CD4-positive, alpha-beta memory T cell (primary cell): ENCODE data around the gene FEN1. TPM values are rescaled to one million over a fixed set of nuclear protein-coding genes. Genes with fewer than 3 reads are reported as not detected.

Experiments
- CTCF ChIA-PET: fragments of 350-600 bp; sonication (Branson Sonifier 250); formaldehyde crosslinking; loops from one replicate; lab custom pipeline; 2021; ENCODE audit warnings: inconsistent platforms; ENCODE audit not compliant: partially characterized antibody; lab: Charles Lee
- POLR2A ChIA-PET: fragments of 350-600 bp; sonication (Branson Sonifier 250); formaldehyde crosslinking; loops from one replicate; lab custom pipeline; 2021; ENCODE audit not compliant: partially characterized antibody; lab: Charles Lee
- DNase-seq, 5 donors: peaks; one replicate each; pipeline versions ENCODE4 v3.0.0 to v3.0.0-alpha.2; 2020 to 2022; ENCODE audit warnings: mixed read lengths in 1 of 5
- H3K27ac ChIP-seq: one replicate; pipeline ENCODE4 v1.7.0; 2013; ENCODE audit warnings: low read depth, low read length
- H3K27me3 ChIP-seq: 2 replicates; pipeline ENCODE4 v1.7.0; 2013; ENCODE audit warnings: mild to moderate bottlenecking, low read length, moderate library complexity; ENCODE audit not compliant: insufficient read depth
- H3K36me3 ChIP-seq: 2 replicates; pipeline ENCODE4 v1.7.0; 2013; ENCODE audit warnings: mild to moderate bottlenecking, low read length, moderate library complexity; ENCODE audit not compliant: insufficient read depth
- H3K4me1 ChIP-seq: 2 replicates; pipeline ENCODE4 v1.7.0; 2013; ENCODE audit warnings: mild to moderate bottlenecking, low read length, moderate library complexity; ENCODE audit not compliant: insufficient read depth
- H3K4me3 ChIP-seq, 2 donors: one replicate each; pipeline ENCODE4 v1.7.0; 2013; ENCODE audit warnings: low read length in 2 of 2, mild to moderate bottlenecking in 1 of 2
- H3K9me3 ChIP-seq, 2 donors: one replicate each; pipeline ENCODE4 v1.7.0; 2013; ENCODE audit warnings: low read length in 2 of 2, control low read depth in 1 of 2; ENCODE audit not compliant: control insufficient read depth in 1 of 2
- H3K27ac Mint-ChIP-seq, 7 donors: one replicate each; pipeline ENCODE4 v1.8.0; 2020 to 2021; ENCODE audit warnings: mixed read lengths in 7 of 7, mild to moderate bottlenecking in 6 of 7, inconsistent platforms in 3 of 7, moderate library complexity in 3 of 7
- H3K27me3 Mint-ChIP-seq, 2 donors: one replicate each; pipeline ENCODE4 v1.8.0; 2020 to 2021; ENCODE audit warnings: mixed read lengths in 2 of 2
- H3K36me3 Mint-ChIP-seq, 2 donors: one replicate each; pipeline ENCODE4 v1.8.0; 2020 to 2021; ENCODE audit warnings: mixed read lengths in 2 of 2, inconsistent platforms in 1 of 2, mild to moderate bottlenecking in 1 of 2
- H3K4me1 Mint-ChIP-seq, 4 donors: one replicate each; pipeline ENCODE4 v1.8.0; 2020 to 2021; ENCODE audit warnings: mixed read lengths in 4 of 4, mild to moderate bottlenecking in 1 of 4
- H3K4me3 Mint-ChIP-seq, 8 donors: one replicate each; pipeline ENCODE4 v1.8.0; 2020 to 2021; ENCODE audit warnings: mixed read lengths in 8 of 8, mild to moderate bottlenecking in 7 of 8, moderate library complexity in 6 of 8, inconsistent platforms in 3 of 8
- H3K9me3 Mint-ChIP-seq, 8 donors: one replicate each; pipeline ENCODE4 v1.8.0; 2020 to 2021; ENCODE audit warnings: mixed read lengths in 8 of 8, mild to moderate bottlenecking in 5 of 8, inconsistent platforms in 3 of 8, moderate library complexity in 1 of 8
- intact Hi-C: fragments of 100-400 bp; cut with micrococcal nuclease; formaldehyde crosslinking; loops from one replicate; pipeline ENCODE4 v1.15.1; 2023
- polyA plus RNA-seq, 2 donors: library from polyadenylated mRNA; unstranded; fragments of 300-500 nt; fragmentation: Illumina TruSeq; gene quantifications; one replicate each; pipeline ENCODE4 v1.2.3, GENCODE V29; 2021
- total RNA-seq, 2 experiments: library from RNA; stranded (reverse); gene quantifications; one replicate each; pipeline ENCODE4 v1.2.3, GENCODE V29; 2021

The FEN1 gene
- total and polyA plus RNA-seq, 4 experiments from 2014 or later, result 7.4 to 15.4 (median 10.4) TPM

GRCh38 chr11:61795876-61796526 lies 3.3 kb downstream of the FEN1 start:
- peaks cover 0 to 22% of the 10 kb centered on the region in 2 donors for H3K36me3 Mint-ChIP-seq
- peak overlapping the region in 1 of 7 donors; percentile 31 for H3K27ac Mint-ChIP-seq
- H3K4me3 Mint-ChIP-seq, result no peak overlapping the region
- H3K27ac ChIP-seq, result no peak overlapping the region
- H3K27me3 Mint-ChIP-seq, result no peaks in the 10 kb centered on the region
- ChIA-PET CTCF (interaction anchor here (0.9 to 10.0 kb wide), 13 partner anchors 19 to 517 kb away, joined by 3 to 169 read pairs (median 7); partner anchors contain the start of gene FADS1), POLR2A (no interaction called here)
- H3K4me1 Mint-ChIP-seq, result peaks cover 10 to 35% (median 22%) of the 10 kb centered on the region in 4 donors
- intact Hi-C loops, result no loop called here
- H3K36me3 ChIP-seq, result no peaks in the 10 kb centered on the region
- H3K27me3 ChIP-seq, result no peaks in the 10 kb centered on the region
- H3K4me3 ChIP-seq, result no peak overlapping the region
- no peak for DNase-seq
- peaks cover 23% of the 10 kb centered on the region for H3K4me1 ChIP-seq
- H3K9me3 Mint-ChIP-seq, result no peaks in the 10 kb centered on the region
- H3K9me3 ChIP-seq, result no peaks in the 10 kb centered on the region

- ChIA-PET CTCF (interaction anchor here (0.6 to 10.0 kb wide), 38 partner anchors 10 to 1348 kb away, joined by 3 to 169 read pairs (median 6); partner anchors contain the start of genes FADS1 and FADS2), POLR2A (interaction anchor here (0.5 to 2.6 kb wide), 12 partner anchors 10 to 311 kb away, joined by 3 to 21 read pairs (median 5); partner anchors contain the start of gene FADS1)
- Mint-ChIP-seq H3K27me3 (no peaks in the 10 kb centered on the region), H3K9me3 (no peaks in the 10 kb centered on the region), H3K4me3 (no peak overlapping the region), H3K27ac (peak overlapping the region in 6 of 7 donors; percentile 8 to 78 (median 20)), H3K4me1 (peaks cover 3 to 22% (median 13%) of the 10 kb centered on the region in 4 donors), H3K36me3 (peaks cover 0 to 12% of the 10 kb centered on the region in 2 donors)
- intact Hi-C loops, result loop anchor here (1.0 kb wide), 8 partner anchors 18 to 581 kb away; no protein-coding TSS in a partner anchor
- Histone ChIP-seq H3K27ac (no peak overlapping the region), H3K4me3 (no peak overlapping the region), H3K36me3 (no peaks in the 10 kb centered on the region), H3K27me3 (no peaks in the 10 kb centered on the region), H3K4me1 (peaks cover 15% of the 10 kb centered on the region), H3K9me3 (no peaks in the 10 kb centered on the region)
- peak; percentile 67 to 77 (median 73) for DNase-seq
Observed at GRCh38 chr11:61797263-61797944, 4.7 kb downstream of the FEN1 start.

- Histone ChIP-seq H3K9me3 (no peaks in the 10 kb centered on the region), H3K36me3 (no peaks in the 10 kb centered on the region), H3K27ac (no peak overlapping the region), H3K4me1 (peaks cover 5% of the 10 kb centered on the region), H3K27me3 (no peaks in the 10 kb centered on the region), H3K4me3 (no peak overlapping the region)
- Mint-ChIP-seq H3K27me3 (no peaks in the 10 kb centered on the region), H3K36me3 (peaks cover 0 to 7% of the 10 kb centered on the region in 2 donors), H3K9me3 (no peaks in the 10 kb centered on the region), H3K4me3 (no peak overlapping the region), H3K27ac (peak overlapping the region in 1 of 7 donors; percentile 15), H3K4me1 (peaks cover 2 to 6% (median 4%) of the 10 kb centered on the region in 4 donors)
- CTCF ChIA-PET, result interaction anchor here (0.5 to 10.0 kb wide), 9 partner anchors 7 to 401 kb away, joined by 3 to 169 read pairs (median 27); partner anchors contain the start of gene FADS1
- no peak for DNase-seq
- POLR2A ChIA-PET, result no interaction called here
- intact Hi-C loops, result no loop called here
Observed at GRCh38 chr11:61799665-61800284, 7.1 kb downstream of the FEN1 start.

GRCh38 chr11:61800331-61801281 lies 7.9 kb downstream of the FEN1 start:
- Histone ChIP-seq H3K27me3 (no peaks in the 10 kb centered on the region), H3K27ac (no peak overlapping the region), H3K4me1 (peaks cover 5% of the 10 kb centered on the region), H3K9me3 (no peaks in the 10 kb centered on the region), H3K36me3 (no peaks in the 10 kb centered on the region), H3K4me3 (no peak overlapping the region)
- peaks cover 2 to 6% (median 4%) of the 10 kb centered on the region in 4 donors for H3K4me1 Mint-ChIP-seq
- no peak overlapping the region for H3K4me3 Mint-ChIP-seq
- intact Hi-C loops, result no loop called here
- POLR2A ChIA-PET, result no interaction called here
- H3K27me3 Mint-ChIP-seq, result no peaks in the 10 kb centered on the region
- peaks cover 0 to 7% of the 10 kb centered on the region in 2 donors for H3K36me3 Mint-ChIP-seq
- CTCF ChIA-PET, result interaction anchor here (1.0 to 9.4 kb wide), 7 partner anchors 15 to 510 kb away, joined by 4 to 165 read pairs (median 10); partner anchors contain the start of gene FADS1
- peak overlapping the region in 2 of 7 donors; percentile 3 to 69 for H3K27ac Mint-ChIP-seq
- no peak for DNase-seq
- H3K9me3 Mint-ChIP-seq, result no peaks in the 10 kb centered on the region

GRCh38 chr11:61802605-61803004 lies 9.9 kb downstream of the FEN1 start:
- POLR2A ChIA-PET, result no interaction called here
- Histone ChIP-seq H3K4me1 (peaks cover 1% of the 10 kb centered on the region), H3K9me3 (no peaks in the 10 kb centered on the region), H3K4me3 (no peak overlapping the region), H3K36me3 (no peaks in the 10 kb centered on the region), H3K27me3 (no peaks in the 10 kb centered on the region), H3K27ac (no peak overlapping the region)
- Mint-ChIP-seq H3K4me1 (no peaks in the 10 kb centered on the region), H3K27ac (no peak overlapping the region), H3K36me3 (peaks cover 0 to 3% of the 10 kb centered on the region in 2 donors), H3K4me3 (no peak overlapping the region), H3K27me3 (no peaks in the 10 kb centered on the region), H3K9me3 (no peaks in the 10 kb centered on the region)
- intact Hi-C loops, result no loop called here
- DNase-seq, result no peak
- CTCF ChIA-PET, result interaction anchor here (0.6 to 9.4 kb wide), 6 partner anchors 69 to 508 kb away, joined by 3 to 165 read pairs (median 8); no protein-coding TSS in a partner anchor

- Mint-ChIP-seq H3K9me3 (no peaks in the 10 kb centered on the region), H3K4me3 (no peak overlapping the region), H3K27me3 (no peaks in the 10 kb centered on the region), H3K36me3 (peaks cover 0 to 3% of the 10 kb centered on the region in 2 donors), H3K4me1 (no peaks in the 10 kb centered on the region), H3K27ac (peak overlapping the region in 1 of 7 donors; percentile 24)
- Histone ChIP-seq H3K4me1 (no peaks in the 10 kb centered on the region), H3K27ac (no peak overlapping the region), H3K9me3 (no peaks in the 10 kb centered on the region), H3K36me3 (no peaks in the 10 kb centered on the region), H3K27me3 (no peaks in the 10 kb centered on the region), H3K4me3 (no peak overlapping the region)
- DNase-seq, result no peak
- ChIA-PET POLR2A (interaction anchor here (1.2 kb wide), 1 partner anchor 11 kb away, joined by 5 read pairs; no protein-coding TSS in a partner anchor), CTCF (interaction anchor here (0.6 to 2.3 kb wide), 3 partner anchors 10 to 278 kb away, joined by 3 to 10 read pairs (median 4); no protein-coding TSS in a partner anchor)
- intact Hi-C loops, result no loop called here
Observed at GRCh38 chr11:61803889-61804647, 11.4 kb downstream of the FEN1 start.
